Lower leg skin (tissue), 4 donors: Measurements from ENCODE around the gene SERPINA10. TPM values are rescaled to one million over a fixed set of nuclear protein-coding genes. Genes with fewer than 3 reads are reported as not detected.
"Not testable (repeated sequence)": the region's sequence is repeated elsewhere in the genome, so short reads cannot be mapped to it uniquely, and the experiment has no call there.

Source experiments
- DNase-seq, 2 donors: peaks; one replicate each; pipeline ENCODE4 v3.0.0-alpha.2; 2019; ENCODE audit warnings: low spot score in 2 of 2
- H3K4me3 ChIP-seq: fragments of 200-600 bp; sonication (generic); 2 replicates; pipeline ENCODE4 v1.5.1; 2017; ENCODE audit warnings: mild to moderate bottlenecking, low read depth; ENCODE audit not compliant: poor library complexity, severe bottlenecking
- CTCF ChIP-seq, 3 donors: fragments of 450-650 bp; IDR thresholded peaks; one replicate each; pipeline ENCODE4 v1.5.1; 2016; ENCODE audit warnings: antibody characterized with exemption in 3 of 3, mild to moderate bottlenecking in 3 of 3, moderate library complexity in 2 of 3
- POLR2A ChIP-seq, 2 donors: fragments of 450-650 bp; IDR thresholded peaks; one replicate each; pipeline ENCODE4 v1.6.1; 2016 to 2017; ENCODE audit warnings: antibody characterized with exemption in 2 of 2, mild to moderate bottlenecking in 1 of 2, moderate library complexity in 1 of 2
- WGBS, 2 donors: methylation state at CpG; one replicate each; pipeline ENCODE4 v1.1.5; 2018; 5-methylcytosine and 5-hydroxymethylcytosine counted together
- intact Hi-C: fragments of 100-400 bp; cut with DNase I; formaldehyde crosslinking; loops from one replicate; pipeline ENCODE4 v1.15.0; 2023; ENCODE audit warnings: low total_unique reads
- total RNA-seq, 4 donors: library from RNA; depleted of rRNA; stranded (reverse); fragments of >200 nt; gene quantifications; one replicate each; pipeline ENCODE4 v1.1.0, GENCODE V29; 2016

SERPINA10 gene
- total RNA-seq, 4 donors from 2014 or later: not detected

- intact Hi-C loops: no loop called here
- 64 to 68% methylated on average over 2 of the region's 2 CpGs for WGBS, 2 donors
- DNase-seq: no peak
- no peak for TF ChIP-seq CTCF (IDR thresholded peaks at IDR 0.05)
- no peak overlapping the region for H3K4me3 ChIP-seq
Observed at GRCh38 chr14:94305620-94306019, 12.6 kb upstream of the SERPINA10 start.

GRCh38 chr14:94304243-94304642 is 11.2 kb upstream of the SERPINA10 start:
- intact Hi-C loops: no loop called here
- no peak for DNase-seq
- WGBS, 2 donors: 89 to 92% methylated on average over 6 of the region's 6 CpGs
- no peak overlapping the region for H3K4me3 ChIP-seq
- TF ChIP-seq POLR2A (IDR thresholded peaks at IDR 0.05): no peak
- no peak for TF ChIP-seq CTCF (IDR thresholded peaks at IDR 0.05)

- H3K4me3 ChIP-seq: no peak overlapping the region
- TF ChIP-seq POLR2A (IDR thresholded peaks at IDR 0.05) (no peak), CTCF (IDR thresholded peaks at IDR 0.05) (no peak)
- intact Hi-C loops: no loop called here
- no peak for DNase-seq
- WGBS, 2 donors: 81 to 86% methylated on average over 7 of the region's 7 CpGs
Observed at GRCh38 chr14:94303111-94303510, 10.0 kb upstream of the SERPINA10 start.

GRCh38 chr14:94298130-94298529 is 5.1 kb upstream of the SERPINA10 start:
- H3K4me3 ChIP-seq: no peak overlapping the region
- TF ChIP-seq POLR2A (IDR thresholded peaks at IDR 0.05) (no peak), CTCF (IDR thresholded peaks at IDR 0.05) (no peak)
- no peak for DNase-seq
- intact Hi-C loops: no loop called here
- WGBS, 2 donors: 90 to 91% methylated on average over 15 of the region's 15 CpGs

GRCh38 chr14:94296181-94296545 is 3.1 kb upstream of the SERPINA10 start:
- H3K4me3 ChIP-seq, intact Hi-C loops, DNase-seq: not testable (repeated sequence)
- WGBS, 2 donors: 46 to 72% methylated on average over 4 of the region's 4 CpGs

GRCh38 chr14:94295360-94296180 is 2.5 kb upstream of the SERPINA10 start:
- 72 to 76% methylated on average over 9 of the region's 9 CpGs for WGBS, 2 donors
- intact Hi-C loops: no loop called here
- H3K4me3 ChIP-seq: no peak overlapping the region
- no peak for DNase-seq
- TF ChIP-seq CTCF (IDR thresholded peaks at IDR 0.05) (no peak), POLR2A (IDR thresholded peaks at IDR 0.05) (no peak)
